HEK293 (cell line): ENCODE data around the gene SMAD1.

Source experiments
- GFI1B ChIP-seq: fragments of 450-650 bp; formaldehyde crosslinking; IDR thresholded peaks from 2 replicates; pipeline ENCODE4 v1.5.1; 2016; ENCODE audit warnings: missing biosample characterization, missing genetic modification characterization
- TRIM28 ChIP-seq: IDR thresholded peaks from 2 replicates; pipeline ENCODE4 v1.6.1; 2011; ENCODE audit warnings: low read length, control low read depth, borderline replicate concordance
- ZBTB8A ChIP-seq: fragments of 450-650 bp; formaldehyde crosslinking; IDR thresholded peaks from 2 replicates; pipeline ENCODE4 v1.5.1; 2016; ENCODE audit warnings: missing biosample characterization, missing genetic modification characterization
- ZNF138 ChIP-seq: fragments of 450-650 bp; formaldehyde crosslinking; IDR thresholded peaks from 2 replicates; pipeline ENCODE4 v1.5.1; 2016; ENCODE audit warnings: missing biosample characterization, missing genetic modification characterization, borderline replicate concordance
- ZNF239 ChIP-seq: fragments of 450-650 bp; formaldehyde crosslinking; IDR thresholded peaks from 2 replicates; pipeline ENCODE4 v1.5.1; 2016; ENCODE audit warnings: missing biosample characterization, missing genetic modification characterization
- ZNF350 ChIP-seq: fragments of 450-650 bp; formaldehyde crosslinking; IDR thresholded peaks from 2 replicates; pipeline ENCODE4 v1.5.0; 2017; ENCODE audit warnings: missing biosample characterization, mild to moderate bottlenecking, missing genetic modification characterization
- ZNF654 ChIP-seq: fragments of 450-650 bp; formaldehyde crosslinking; IDR thresholded peaks from 2 replicates; pipeline ENCODE4 v1.5.1; 2016; ENCODE audit warnings: low read depth, missing biosample characterization, missing genetic modification characterization
- ZNF707 ChIP-seq: fragments of 450-650 bp; formaldehyde crosslinking; IDR thresholded peaks from 2 replicates; pipeline ENCODE4 v1.5.1; 2016; ENCODE audit warnings: missing biosample characterization, missing genetic modification characterization
- TF ChIP-seq, protein P1 (sequence below): fragments of 450-650 bp; formaldehyde crosslinking; IDR thresholded peaks from 2 replicates; pipeline ENCODE4 v1.5.1; 2016; ENCODE audit warnings: missing biosample characterization, missing genetic modification characterization
- TF ChIP-seq, protein P2 (sequence below): fragments of 450-650 bp; formaldehyde crosslinking; IDR thresholded peaks from 2 replicates; pipeline ENCODE4 v1.5.1; 2016; ENCODE audit warnings: missing biosample characterization, missing genetic modification characterization
- TF ChIP-seq, protein P3 (sequence below): fragments of 450-650 bp; formaldehyde crosslinking; IDR thresholded peaks from 2 replicates; pipeline ENCODE4 v1.5.1; 2016; ENCODE audit warnings: missing biosample characterization, missing genetic modification characterization

DNA sequence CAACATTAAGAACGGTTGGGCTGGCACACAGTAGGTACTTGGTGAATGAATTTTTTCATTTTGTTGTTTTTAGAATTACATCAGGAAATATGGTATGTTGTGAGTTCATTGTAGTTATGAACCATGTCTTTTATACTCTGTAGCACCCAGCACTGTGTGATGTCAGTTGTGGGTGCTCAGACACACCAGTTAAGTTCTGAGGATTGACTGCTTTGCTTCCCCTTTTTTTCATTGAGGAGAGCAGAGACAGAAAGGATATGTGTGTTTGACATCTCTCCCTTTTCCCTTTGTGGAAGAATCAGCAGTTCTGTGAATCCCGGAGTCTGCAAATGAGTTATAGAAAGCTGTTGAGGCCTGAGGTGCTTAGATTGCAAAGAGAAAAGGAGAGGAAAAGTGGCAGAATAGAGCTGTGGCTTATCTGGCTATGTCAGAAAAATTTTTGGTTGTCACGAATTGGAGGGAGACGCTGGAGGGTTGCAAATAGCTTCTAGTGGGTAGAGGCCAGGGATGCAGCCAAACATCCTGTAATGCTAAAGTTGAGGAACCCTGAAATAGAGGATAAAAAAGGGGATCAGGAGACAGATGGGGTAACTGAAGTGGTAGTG, 13.1 kb downstream of the SMAD1 start:
- TF ChIP-seq ZNF239 (tag by site-specific recombination) (no peak), ZNF350 (tag by site-specific recombination) (no peak), ZBTB8A (no peak), ZNF654 (tag by site-specific recombination) (no peak), ZNF138 (no peak), TRIM28 (no peak), ZNF707 (tag by site-specific recombination) (no peak), GFI1B (tag by site-specific recombination) (no peak)
- TF ChIP-seq, protein P1, sequence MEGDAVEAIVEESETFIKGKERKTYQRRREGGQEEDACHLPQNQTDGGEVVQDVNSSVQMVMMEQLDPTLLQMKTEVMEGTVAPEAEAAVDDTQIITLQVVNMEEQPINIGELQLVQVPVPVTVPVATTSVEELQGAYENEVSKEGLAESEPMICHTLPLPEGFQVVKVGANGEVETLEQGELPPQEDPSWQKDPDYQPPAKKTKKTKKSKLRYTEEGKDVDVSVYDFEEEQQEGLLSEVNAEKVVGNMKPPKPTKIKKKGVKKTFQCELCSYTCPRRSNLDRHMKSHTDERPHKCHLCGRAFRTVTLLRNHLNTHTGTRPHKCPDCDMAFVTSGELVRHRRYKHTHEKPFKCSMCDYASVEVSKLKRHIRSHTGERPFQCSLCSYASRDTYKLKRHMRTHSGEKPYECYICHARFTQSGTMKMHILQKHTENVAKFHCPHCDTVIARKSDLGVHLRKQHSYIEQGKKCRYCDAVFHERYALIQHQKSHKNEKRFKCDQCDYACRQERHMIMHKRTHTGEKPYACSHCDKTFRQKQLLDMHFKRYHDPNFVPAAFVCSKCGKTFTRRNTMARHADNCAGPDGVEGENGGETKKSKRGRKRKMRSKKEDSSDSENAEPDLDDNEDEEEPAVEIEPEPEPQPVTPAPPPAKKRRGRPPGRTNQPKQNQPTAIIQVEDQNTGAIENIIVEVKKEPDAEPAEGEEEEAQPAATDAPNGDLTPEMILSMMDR (tag by site-specific recombination), result no peak
- TF ChIP-seq, protein P2, sequence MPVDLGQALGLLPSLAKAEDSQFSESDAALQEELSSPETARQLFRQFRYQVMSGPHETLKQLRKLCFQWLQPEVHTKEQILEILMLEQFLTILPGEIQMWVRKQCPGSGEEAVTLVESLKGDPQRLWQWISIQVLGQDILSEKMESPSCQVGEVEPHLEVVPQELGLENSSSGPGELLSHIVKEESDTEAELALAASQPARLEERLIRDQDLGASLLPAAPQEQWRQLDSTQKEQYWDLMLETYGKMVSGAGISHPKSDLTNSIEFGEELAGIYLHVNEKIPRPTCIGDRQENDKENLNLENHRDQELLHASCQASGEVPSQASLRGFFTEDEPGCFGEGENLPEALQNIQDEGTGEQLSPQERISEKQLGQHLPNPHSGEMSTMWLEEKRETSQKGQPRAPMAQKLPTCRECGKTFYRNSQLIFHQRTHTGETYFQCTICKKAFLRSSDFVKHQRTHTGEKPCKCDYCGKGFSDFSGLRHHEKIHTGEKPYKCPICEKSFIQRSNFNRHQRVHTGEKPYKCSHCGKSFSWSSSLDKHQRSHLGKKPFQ (tag by site-specific recombination), result no peak
- TF ChIP-seq, protein P3, sequence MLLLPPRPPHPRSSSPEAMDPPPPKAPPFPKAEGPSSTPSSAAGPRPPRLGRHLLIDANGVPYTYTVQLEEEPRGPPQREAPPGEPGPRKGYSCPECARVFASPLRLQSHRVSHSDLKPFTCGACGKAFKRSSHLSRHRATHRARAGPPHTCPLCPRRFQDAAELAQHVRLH (tag by site-specific recombination), result no peak
